H1 (cell line): Measurements from ENCODE around the gene PTPRG. TPM values are rescaled to one million over a fixed set of nuclear protein-coding genes. Genes with fewer than 3 reads are reported as not detected.

Experiments
- CTCF ChIA-PET: fragments of 300-600 bp; sonication (Branson Sonifier 250); formaldehyde crosslinking; loops from one replicate; lab custom pipeline; 2021; ENCODE audit not compliant: partially characterized antibody; lab: Charles Lee
- POLR2A ChIA-PET: fragments of 300-600 bp; sonication (Branson Sonifier 250); formaldehyde crosslinking; loops from one replicate; lab custom pipeline; 2021; ENCODE audit warnings: inconsistent platforms; ENCODE audit not compliant: partially characterized antibody; lab: Charles Lee
- DNase-seq, 2 experiments: peaks; one replicate each; pipeline versions ENCODE4 v3.0.0 to v3.0.0-alpha.2; 2010 to 2022; ENCODE audit warnings: low spot score in 2 of 2, low read depth in 1 of 2, mixed read lengths in 1 of 2
- FAIRE-seq: peaks from 2 replicates; lab custom pipeline; 2011; peaks lifted over from hg19 to GRCh38; lab: Jason Lieb, UNC
- H2AFZ ChIP-seq: 2 replicates; pipeline ENCODE4 v1.8.1; 2012; ENCODE audit warnings: low read length, inconsistent platforms
- H2AK5ac ChIP-seq: 2 replicates; pipeline ENCODE4 v1.6.1; 2013; ENCODE audit warnings: low read depth, low read length
- H2BK120ac ChIP-seq: replicated peaks from 2 replicates; pipeline ENCODE3; 2013; ENCODE audit warnings: low read depth, low read length, inconsistent platforms
- H2BK12ac ChIP-seq: 2 replicates; pipeline ENCODE4 v1.6.1; 2013; ENCODE audit warnings: low read depth, low read length
- H2BK15ac ChIP-seq: 2 replicates; pipeline ENCODE4 v1.6.1; 2013; ENCODE audit warnings: low read length
- H2BK20ac ChIP-seq: 2 replicates; pipeline ENCODE4 v1.6.1; 2013; ENCODE audit warnings: low read length
- H2BK5ac ChIP-seq: 2 replicates; pipeline ENCODE4 v1.6.1; 2013; ENCODE audit warnings: low read depth, low read length
- H3K14ac ChIP-seq: 2 replicates; pipeline ENCODE4 v1.6.1; 2013; ENCODE audit warnings: inconsistent platforms; ENCODE audit not compliant: insufficient read length
- H3K18ac ChIP-seq: 2 replicates; pipeline ENCODE4 v1.6.1; 2013; ENCODE audit warnings: low read length; ENCODE audit errors: extremely low read depth
- H3K23ac ChIP-seq: 2 replicates; pipeline ENCODE4 v1.6.1; 2013; ENCODE audit warnings: inconsistent platforms; ENCODE audit not compliant: insufficient read length
- H3K23me2 ChIP-seq: 2 replicates; pipeline ENCODE4 v1.6.1; 2013; ENCODE audit warnings: low read depth, low read length
- H3K27ac ChIP-seq: 2 replicates; pipeline ENCODE4 v1.6.1; 2011; ENCODE audit warnings: low read depth, low read length, inconsistent platforms
- H3K27me3 ChIP-seq, 4 experiments: replicated peaks in 1 of 4; 1 replicate in 1 of 4; 2 replicates in 3 of 4; pipeline versions ENCODE4 v1.6.1 to v1.8.1; 2011 to 2013; ENCODE audit warnings: low read length in 3 of 4, mild to moderate bottlenecking in 3 of 4, inconsistent platforms in 2 of 4, mixed read lengths in 2 of 4, moderate library complexity in 1 of 4; ENCODE audit not compliant: control insufficient read depth in 3 of 4, insufficient read depth in 3 of 4; ENCODE audit errors: extremely low read depth in 1 of 4
- H3K36me3 ChIP-seq, 4 experiments: 2 replicates each; pipeline versions ENCODE4 v1.6.1 to v1.8.1; 2011 to 2013; ENCODE audit warnings: mild to moderate bottlenecking in 4 of 4, low read length in 3 of 4, moderate library complexity in 2 of 4, control low read depth in 1 of 4, inconsistent platforms in 1 of 4; ENCODE audit not compliant: insufficient read depth in 4 of 4, control insufficient read depth in 2 of 4
- H3K4ac ChIP-seq: replicated peaks from 2 replicates; pipeline ENCODE3; 2013; ENCODE audit warnings: low read length, low read depth, mixed read lengths, inconsistent platforms; ENCODE audit not compliant: insufficient read length
- H3K4me1 ChIP-seq, 4 experiments: replicated peaks in 1 of 4; 1 replicate in 1 of 4; 2 replicates in 3 of 4; pipeline versions ENCODE4 v1.6.1 to v1.8.1; 2011 to 2013; ENCODE audit warnings: low read length in 3 of 4, inconsistent platforms in 2 of 4, mixed read lengths in 1 of 4; ENCODE audit not compliant: insufficient read depth in 4 of 4, control insufficient read depth in 3 of 4
- H3K4me2 ChIP-seq, 2 experiments: 2 replicates each; pipeline versions ENCODE4 v1.6.1 to v1.8.1; 2011 to 2013; ENCODE audit warnings: low read depth in 2 of 2, low read length in 2 of 2, control low read depth in 1 of 2, inconsistent platforms in 1 of 2, mild to moderate bottlenecking in 1 of 2; ENCODE audit not compliant: insufficient read depth in 1 of 2
- H3K4me3 ChIP-seq, 4 experiments: fragments of 200-600, 300-600 bp in 1 of 4; sonication (generic), shearing (Covaris generic), sonication (Bioruptor Twin) in 1 of 4; 2 replicates each; pipeline versions ENCODE4 v1.5.1 to v1.8.1; 2011 to 2016; ENCODE audit warnings: low read length in 4 of 4, low read depth in 3 of 4, control low read depth in 2 of 4, inconsistent platforms in 2 of 4, mild to moderate bottlenecking in 2 of 4, mixed read lengths in 1 of 4, moderate library complexity in 1 of 4; ENCODE audit not compliant: insufficient read depth in 2 of 4; ENCODE audit errors: extremely low read depth in 1 of 4
- H3K56ac ChIP-seq: replicated peaks from 2 replicates; pipeline ENCODE3; 2013; ENCODE audit warnings: low read depth, mild to moderate bottlenecking, mixed read lengths, low read length, inconsistent platforms; ENCODE audit not compliant: insufficient read length
- H3K79me1 ChIP-seq: 2 replicates; pipeline ENCODE4 v1.6.1; 2013; ENCODE audit warnings: low read depth, low read length, control low read depth
- H3K79me2 ChIP-seq, 2 experiments: 2 replicates each; pipeline versions ENCODE4 v1.6.1 to v1.8.1; 2012 to 2013; ENCODE audit warnings: low read length in 2 of 2, mild to moderate bottlenecking in 2 of 2, inconsistent platforms in 1 of 2; ENCODE audit not compliant: insufficient read depth in 2 of 2, control insufficient read depth in 1 of 2
- H3K9ac ChIP-seq, 4 experiments: replicated peaks in 1 of 4; 1 replicate in 1 of 4; 2 replicates in 3 of 4; pipeline versions ENCODE4 v1.6.1 to v1.8.1; 2011 to 2013; ENCODE audit warnings: low read depth in 3 of 4, low read length in 3 of 4, control low read depth in 2 of 4, mild to moderate bottlenecking in 2 of 4, moderate library complexity in 2 of 4, inconsistent platforms in 1 of 4; ENCODE audit errors: extremely low read depth in 1 of 4
- H3K9me3 ChIP-seq, 2 experiments: 2 replicates each; pipeline versions ENCODE4 v1.6.1 to v1.8.1; 2012 to 2013; ENCODE audit warnings: mild to moderate bottlenecking in 2 of 2, moderate library complexity in 2 of 2, control low read depth in 1 of 2, inconsistent platforms in 1 of 2, low read depth in 1 of 2, low read length in 1 of 2, mixed read lengths in 1 of 2; ENCODE audit not compliant: insufficient read depth in 2 of 2
- H4K20me1 ChIP-seq, 2 experiments: replicated peaks in 1 of 2; 2 replicates each; pipeline versions ENCODE3 to v1.8.1; 2011 to 2013; ENCODE audit warnings: inconsistent platforms in 2 of 2, low read length in 2 of 2, mild to moderate bottlenecking in 1 of 2; ENCODE audit not compliant: insufficient read depth in 2 of 2, control insufficient read depth in 1 of 2
- H4K5ac ChIP-seq: 2 replicates; pipeline ENCODE4 v1.6.1; 2013; ENCODE audit warnings: low read length, low read depth, mixed read lengths, inconsistent platforms; ENCODE audit not compliant: insufficient read length
- H4K8ac ChIP-seq: 2 replicates; pipeline ENCODE4 v1.8.0; 2013; ENCODE audit warnings: mild to moderate bottlenecking, moderate library complexity, low read length, inconsistent platforms; ENCODE audit not compliant: insufficient read depth; ENCODE audit errors: extremely low read depth
- H4K91ac ChIP-seq: replicated peaks from 2 replicates; pipeline ENCODE3; 2013; ENCODE audit warnings: low read length, mixed read lengths, inconsistent platforms; ENCODE audit not compliant: insufficient read length
- CBX8 ChIP-seq: fragments of 300-800, 300-1000 bp; sonication (generic); IDR thresholded peaks from 2 replicates; pipeline ENCODE4 v1.7.1; 2016; ENCODE audit warnings: low read depth, low read length, borderline replicate concordance
- EP300 ChIP-seq, 2 experiments: IDR thresholded peaks; 1 replicate in 1 of 2; 2 replicates in 1 of 2; pipeline ENCODE4 v1.6.1; 2011 to 2012; ENCODE audit warnings: low read depth in 2 of 2, low read length in 2 of 2, mild to moderate bottlenecking in 2 of 2, borderline replicate concordance in 1 of 2, inconsistent platforms in 1 of 2, moderate library complexity in 1 of 2
- FOSL1 ChIP-seq: IDR thresholded peaks from 2 replicates; pipeline ENCODE4 v1.6.1; 2011; ENCODE audit warnings: mild to moderate bottlenecking, low read depth, low read length, moderate library complexity; ENCODE audit not compliant: insufficient read depth
- JUND ChIP-seq: IDR thresholded peaks from 2 replicates; pipeline ENCODE4 v1.6.1; 2011; ENCODE audit warnings: mild to moderate bottlenecking, improper control_type of control experiment, low read length
- KDM5A ChIP-seq: fragments of 200-600 bp; IDR thresholded peaks from 2 replicates; pipeline ENCODE4 v1.7.1; 2012; ENCODE audit warnings: mild to moderate bottlenecking, low read length, inconsistent platforms, mixed read lengths
- RAD21 ChIP-seq, 2 experiments: IDR thresholded peaks in 1 of 2; conservative IDR thresholded peaks in 1 of 2; 2 replicates each; pipeline ENCODE4 v1.6.1; 2011; ENCODE audit warnings: low read depth in 2 of 2, low read length in 2 of 2, improper control_type of control experiment in 1 of 2, inconsistent platforms in 1 of 2, mild to moderate bottlenecking in 1 of 2, moderate library complexity in 1 of 2
- RXRA ChIP-seq: IDR thresholded peaks from 2 replicates; pipeline ENCODE4 v1.6.1; 2011; ENCODE audit warnings: low read depth, mild to moderate bottlenecking, low read length, moderate library complexity; ENCODE audit not compliant: insufficient read depth
- SIN3A ChIP-seq, 2 experiments: IDR thresholded peaks in 1 of 2; conservative IDR thresholded peaks in 1 of 2; 2 replicates each; pipeline ENCODE4 v1.6.1; 2011 to 2012; ENCODE audit warnings: low read length in 2 of 2, improper control_type of control experiment in 1 of 2, low read depth in 1 of 2, mild to moderate bottlenecking in 1 of 2
- SRF ChIP-seq: IDR thresholded peaks from 2 replicates; pipeline ENCODE4 v1.6.1; 2011; ENCODE audit warnings: mild to moderate bottlenecking, low read depth, low read length, moderate library complexity
- TEAD4 ChIP-seq: IDR thresholded peaks from 2 replicates; pipeline ENCODE4 v1.6.1; 2012; ENCODE audit warnings: low read depth, low read length, inconsistent platforms, mixed read lengths
- WGBS, 2 experiments: shearing (Covaris generic) in 1 of 2; methylation state at CpG; one replicate each; pipeline versions ENCODE4 v1.1.6 to v1.1.7; 2013 to 2015; ENCODE audit warnings: low lambda C conversion rate in 2 of 2, mixed read lengths in 2 of 2, inconsistent platforms in 1 of 2, low coverage in 1 of 2, missing lambda C conversion rate in 1 of 2; ENCODE audit not compliant: insufficient replicate concordance in 2 of 2, insufficient coverage in 1 of 2, insufficient read length in 1 of 2; ENCODE audit errors: extremely low coverage in 1 of 2, missing lambda C conversion rate in 1 of 2; 5-methylcytosine and 5-hydroxymethylcytosine counted together
- polyA plus RNA-seq, 7 experiments: library from polyadenylated mRNA; depleted of rRNA in 3 of 7; stranded (reverse) in 5 of 7; unstranded in 2 of 7; fragments of >200 nt in 5 of 7; fragments of 200-250 nt in 2 of 7; gene quantifications; 1 replicate in 5 of 7; 2 replicates in 1 of 7; 4 replicates in 1 of 7; pipeline versions ENCODE4 v1.2.1 to v1.2.3, GENCODE V29; 2011 to 2013; ENCODE audit warnings: missing spikeins in 2 of 7, mixed read lengths in 2 of 7
- total RNA-seq: library from RNA; stranded (reverse); fragmentation: NEBNext Ultra II Directional; extraction: Animal tissue kit (Norgen Biotek cat#: 25700); gene quantifications from 2 replicates; pipeline ENCODE4 v1.2.1, GENCODE V29; 2021

Gene PTPRG
- total and polyA plus RNA-seq, 2 of the 8 experiments (the other 6 are each of a cell fraction or from before 2014, with no cell fraction given) = 23.3 to 96.2 TPM

DNA sequence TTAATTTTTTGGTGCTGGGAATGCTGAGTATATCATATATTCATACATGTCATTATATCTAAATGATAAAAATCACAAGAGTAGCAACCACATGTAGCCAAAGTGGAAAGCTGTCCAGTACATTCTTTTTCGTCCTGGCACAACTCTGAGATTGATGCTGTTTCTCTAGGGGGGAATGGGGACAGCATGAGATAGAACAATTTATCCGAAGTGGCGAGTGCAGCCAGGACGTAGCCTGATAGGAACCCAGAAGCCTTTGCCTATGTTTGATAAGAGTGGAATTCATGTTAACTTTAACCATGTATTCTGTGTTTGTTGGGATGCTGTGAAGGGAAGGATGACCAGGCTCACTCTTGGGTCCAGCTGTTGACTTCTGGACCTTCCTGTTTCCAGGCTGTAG, 20.9 kb downstream of the PTPRG start:
- Histone ChIP-seq H2BK12ac (no peak overlapping the region), H3K9ac (no peak overlapping the region), H4K20me1 (peaks cover 43 to 47% of the 10 kb centered on the region in 2 experiments), H2BK15ac (no peak overlapping the region), H3K56ac (no peak overlapping the region), H2AK5ac (no peak overlapping the region), H2BK120ac (no peak overlapping the region), H3K4ac (no peak overlapping the region), H3K4me2 (no peak overlapping the region), H3K27ac (no peak overlapping the region), H3K9me3 (no peaks in the 10 kb centered on the region), H3K4me3 (no peak overlapping the region), H4K91ac (no peak overlapping the region), H2BK20ac (no peak overlapping the region), H4K8ac (no peak overlapping the region), H2AFZ (no peak overlapping the region), H3K27me3 (no peaks in the 10 kb centered on the region; a peak in 1 of 7 replicates), H3K79me1 (peaks cover 18% of the 10 kb centered on the region), H3K14ac (no peak overlapping the region), H3K18ac (no peak overlapping the region), H3K36me3 (no peaks in the 10 kb centered on the region; a peak in 2 of 8 replicates), H4K5ac (no peak overlapping the region), H3K23me2 (no peaks in the 10 kb centered on the region), H3K23ac (no peak overlapping the region), H3K4me1 (peaks cover 0 to 26% (median 9%) of the 10 kb centered on the region in 4 experiments; a peak in 6 of 7 replicates), H3K79me2 (peaks cover 57 to 100% of the 10 kb centered on the region in 2 experiments), H2BK5ac (no peak overlapping the region)
- FAIRE-seq (no peak), DNase-seq (no peak)
- 87% methylated on average over 4 of the region's 4 CpGs; no CpG with 5 or more reads in 1 of the 2 experiments for WGBS, 2 experiments
- TF ChIP-seq RXRA (no peak), CBX8 (no peak), KDM5A (no peak), RAD21 (IDR thresholded peaks at IDR 0.05 in 1 of 2, conservative IDR thresholded peaks at IDR 0.05 in 1 of 2; ENCODE audit: low read depth in 2 of 2, low read length in 2 of 2) (no peak), SIN3A (conservative IDR thresholded peaks at IDR 0.05 in 1 of 2, IDR thresholded peaks at IDR 0.05 in 1 of 2; ENCODE audit: low read depth in 1 of 2, low read length in 2 of 2) (no peak), JUND (no peak), SRF (no peak), TEAD4 (no peak), EP300 (IDR thresholded peaks at IDR 0.05; ENCODE audit: borderline replicate concordance in 1 of 2, low read depth in 2 of 2, low read length in 2 of 2) (no peak), FOSL1 (no peak)
- POLR2A ChIA-PET = interaction anchor here (1.1 to 15.0 kb wide), 6 partner anchors 8 to 18 kb away, joined by 3 to 200 read pairs (median 6); partner anchors contain the start of gene PTPRG
- CTCF ChIA-PET = interaction anchor here (0.6 to 3.2 kb wide), 2 partner anchors 17 to 19 kb away, joined by 3 to 14 read pairs; no protein-coding TSS in a partner anchor
